ENCODE measurements around the gene DGKZ. TPM values are rescaled to one million over a fixed set of nuclear protein-coding genes. Genes with fewer than 3 reads are reported as not detected.
A peak's percentile ranks its signal among the peaks of the same experiment; 100 is the strongest.

Gene DGKZ
- total RNA-seq, 1 donor from 2014 or later = 50.6 TPM

GRCh38 chr11:46413760-46414465, 66.7 kb downstream of the DGKZ start:
- Mint-ChIP-seq H3K4me1 (no peaks in the 10 kb centered on the region), H3K27me3 (ENCODE audit: low read depth) (no peaks in the 10 kb centered on the region), H3K36me3 (peaks cover 33% of the 10 kb centered on the region), H3K27ac (no peak overlapping the region), H3K9me3 (no peaks in the 10 kb centered on the region), H3K4me3 (no peak overlapping the region)
- TF ChIP-seq CTCF (IDR thresholded peaks at IDR 0.05; ENCODE audit: unreplicated experiment) = no peak
- no peak for DNase-seq (ENCODE audit: low spot score in 2 of 2, unreplicated experiment in 2 of 2)

- H3K4me1 Mint-ChIP-seq = no peaks in the 10 kb centered on the region
- no peaks in the 10 kb centered on the region for H3K9me3 Mint-ChIP-seq
- no peak for TF ChIP-seq CTCF (IDR thresholded peaks at IDR 0.05; ENCODE audit: unreplicated experiment)
- H3K36me3 Mint-ChIP-seq = peaks cover 33% of the 10 kb centered on the region
- no peak overlapping the region for H3K4me3 Mint-ChIP-seq
- no peak overlapping the region for H3K27ac Mint-ChIP-seq
- DNase-seq (ENCODE audit: low spot score in 2 of 2, unreplicated experiment in 2 of 2) = no peak
- H3K27me3 Mint-ChIP-seq (ENCODE audit: low read depth) = no peaks in the 10 kb centered on the region
Measured at GRCh38 chr11:46414466-46414796, 67.2 kb downstream of the DGKZ start.

GRCh38 chr11:46414879-46415278, 67.6 kb downstream of the DGKZ start:
- no peaks in the 10 kb centered on the region for H3K9me3 Mint-ChIP-seq
- TF ChIP-seq CTCF (IDR thresholded peaks at IDR 0.05; ENCODE audit: unreplicated experiment) = no peak
- H3K36me3 Mint-ChIP-seq = peaks cover 31% of the 10 kb centered on the region
- no peak for DNase-seq (ENCODE audit: low spot score in 2 of 2, unreplicated experiment in 2 of 2)
- no peaks in the 10 kb centered on the region for H3K27me3 Mint-ChIP-seq (ENCODE audit: low read depth)
- H3K4me3 Mint-ChIP-seq = no peak overlapping the region
- no peaks in the 10 kb centered on the region for H3K4me1 Mint-ChIP-seq
- H3K27ac Mint-ChIP-seq = no peak overlapping the region

DNA sequence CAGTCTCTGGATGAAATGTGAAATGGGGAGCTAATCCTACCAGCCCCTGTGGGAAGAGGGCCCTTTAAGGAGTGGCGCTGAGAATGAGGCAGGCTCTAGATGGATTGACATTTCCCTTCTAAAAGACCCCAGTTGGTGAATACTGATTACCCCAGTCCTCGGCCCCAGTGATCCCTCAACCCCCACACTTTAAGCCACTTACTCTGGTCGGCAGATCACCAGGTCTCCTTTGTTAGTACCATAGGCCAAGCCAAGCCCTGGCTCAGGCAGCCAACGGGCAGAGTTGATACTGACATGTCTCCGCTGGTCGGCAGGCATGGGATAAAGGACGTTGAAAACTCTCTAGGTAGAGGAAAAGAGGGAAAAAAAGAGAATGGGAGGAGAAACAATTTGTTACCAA, 70.4 kb downstream of the DGKZ start:
- peaks cover 2% of the 10 kb centered on the region for H3K4me1 Mint-ChIP-seq
- no peak overlapping the region for H3K4me3 Mint-ChIP-seq
- no peaks in the 10 kb centered on the region for H3K9me3 Mint-ChIP-seq
- DNase-seq (ENCODE audit: low spot score in 2 of 2, unreplicated experiment in 2 of 2) = no peak
- H3K27me3 Mint-ChIP-seq (ENCODE audit: low read depth) = no peaks in the 10 kb centered on the region
- no peak for TF ChIP-seq CTCF (IDR thresholded peaks at IDR 0.05; ENCODE audit: unreplicated experiment)
- peak overlapping the region; percentile 30 for H3K27ac Mint-ChIP-seq
- peaks cover 26% of the 10 kb centered on the region for H3K36me3 Mint-ChIP-seq

DNA sequence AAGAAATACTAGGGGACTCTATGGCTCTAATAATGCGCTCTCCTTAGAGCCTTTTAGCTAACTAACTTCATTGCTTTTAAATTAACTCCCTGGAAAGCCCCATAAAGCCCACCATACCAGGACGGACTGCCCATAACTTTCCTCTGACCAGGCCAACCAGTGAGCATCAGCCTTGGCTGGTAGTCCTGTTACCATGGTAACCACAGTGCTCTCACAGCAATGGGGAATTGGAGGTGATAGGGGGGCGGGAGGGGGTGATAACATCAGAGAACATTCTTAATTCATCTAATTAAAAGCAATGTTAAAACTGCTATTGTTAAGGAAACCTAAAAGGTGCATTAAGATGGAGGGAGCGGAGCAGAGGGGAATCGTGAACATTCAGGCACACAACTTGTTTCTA, 71.5 kb downstream of the DGKZ start:
- no peak for DNase-seq (ENCODE audit: low spot score in 2 of 2, unreplicated experiment in 2 of 2)
- peaks cover 25% of the 10 kb centered on the region for H3K36me3 Mint-ChIP-seq
- peaks cover 3% of the 10 kb centered on the region for H3K4me1 Mint-ChIP-seq
- no peak overlapping the region for H3K27ac Mint-ChIP-seq
- no peak for TF ChIP-seq CTCF (IDR thresholded peaks at IDR 0.05; ENCODE audit: unreplicated experiment)
- no peaks in the 10 kb centered on the region for H3K27me3 Mint-ChIP-seq (ENCODE audit: low read depth)
- no peaks in the 10 kb centered on the region for H3K9me3 Mint-ChIP-seq
- no peak overlapping the region for H3K4me3 Mint-ChIP-seq

- H3K4me1 Mint-ChIP-seq = peaks cover 3% of the 10 kb centered on the region
- H3K36me3 Mint-ChIP-seq = peaks cover 12% of the 10 kb centered on the region
- H3K4me3 Mint-ChIP-seq = no peak overlapping the region
- no peaks in the 10 kb centered on the region for H3K9me3 Mint-ChIP-seq
- no peak overlapping the region for H3K27ac Mint-ChIP-seq
- no peaks in the 10 kb centered on the region for H3K27me3 Mint-ChIP-seq (ENCODE audit: low read depth)
- no peak for DNase-seq (ENCODE audit: low spot score in 2 of 2, unreplicated experiment in 2 of 2)
- TF ChIP-seq CTCF (IDR thresholded peaks at IDR 0.05; ENCODE audit: unreplicated experiment) = no peak
Measured at GRCh38 chr11:46420513-46420912, 73.2 kb downstream of the DGKZ start.
